HepG2 (cell line): ENCODE measurements around the gene ONECUT2. TPM values are rescaled to one million over a fixed set of nuclear protein-coding genes. Genes with fewer than 3 reads are reported as not detected.

Source experiments
- EEA1 ChIP-seq: sonication (generic); formaldehyde crosslinking; IDR thresholded peaks from 2 replicates; pipeline ENCODE4 v1.5.1; 2020; ENCODE audit warnings: mild to moderate bottlenecking, missing genetic modification reagents, borderline replicate concordance
- HNRNPLL ChIP-seq: fragments of 200-400 bp; formaldehyde crosslinking; IDR thresholded peaks from 2 replicates; pipeline ENCODE4 v1.6.1; 2017; ENCODE audit warnings: mild to moderate bottlenecking, low read depth, low read length; ENCODE audit not compliant: poor library complexity, severe bottlenecking
- MTA1 ChIP-seq: sonication (generic); formaldehyde crosslinking; IDR thresholded peaks from 2 replicates; pipeline ENCODE4 v1.4.0; 2020; ENCODE audit warnings: missing genetic modification reagents, mild to moderate bottlenecking, borderline replicate concordance
- SALL1 ChIP-seq: sonication (generic); formaldehyde crosslinking; IDR thresholded peaks from 2 replicates; pipeline ENCODE4 v1.8.0; 2022; ENCODE audit warnings: mild to moderate bottlenecking, missing genetic modification reagents
- SMAD1 ChIP-seq: sonication (generic); formaldehyde crosslinking; IDR thresholded peaks from 2 replicates; pipeline ENCODE4 v1.4.0; 2020; ENCODE audit warnings: missing genetic modification reagents, low read depth, mild to moderate bottlenecking, borderline replicate concordance
- SP5 ChIP-seq: IDR thresholded peaks from 2 replicates; pipeline ENCODE4 v1.6.1; 2016; ENCODE audit warnings: low read depth, borderline replicate concordance
- ZBTB7B ChIP-seq: sonication (generic); formaldehyde crosslinking; IDR thresholded peaks from 2 replicates; pipeline ENCODE4 v1.4.0; 2020; ENCODE audit warnings: missing genetic modification reagents
- ZNF788 ChIP-seq: sonication (generic); formaldehyde crosslinking; IDR thresholded peaks from 2 replicates; pipeline ENCODE4 v1.5.0; 2020; ENCODE audit warnings: mild to moderate bottlenecking, missing genetic modification reagents, borderline replicate concordance
- ZNF792 ChIP-seq: IDR thresholded peaks from 2 replicates; pipeline ENCODE4 v1.6.1; 2016
- ZNF816 ChIP-seq: sonication (generic); formaldehyde crosslinking; IDR thresholded peaks from 2 replicates; pipeline ENCODE4 v1.8.0; 2022; ENCODE audit warnings: missing genetic modification reagents, mild to moderate bottlenecking, borderline replicate concordance
- polyA plus RNA-seq, 8 experiments: library from polyadenylated mRNA; depleted of rRNA in 3 of 8; stranded (reverse) in 7 of 8; unstranded in 1 of 8; fragments of >200 nt; fragmentation: Illumina TruSeq in 4 of 8; extraction: Trizol in 4 of 8; gene quantifications; 2 replicates each; pipeline versions ENCODE4 v1.2.1 to v1.2.3, GENCODE V29; 2011 to 2016; ENCODE audit warnings: low read depth in 4 of 8, missing spikeins in 1 of 8, mixed read lengths in 1 of 8; ENCODE audit not compliant: insufficient read depth in 1 of 8
- total RNA-seq, 5 experiments: library from RNA; depleted of rRNA; stranded (reverse); fragments of >200 nt; fragmentation: Illumina TruSeq; extraction: Trizol; gene quantifications; 2 replicates each; pipeline ENCODE4 v1.2.3, GENCODE V29; 2016; ENCODE audit warnings: low read depth in 1 of 5
- TF ChIP-seq, protein P1 (sequence below): sonication (generic); formaldehyde crosslinking; IDR thresholded peaks from 2 replicates; pipeline ENCODE4 v1.4.0; 2020; ENCODE audit warnings: mild to moderate bottlenecking, missing genetic modification reagents
- TF ChIP-seq, protein P2 (sequence below): sonication (generic); formaldehyde crosslinking; IDR thresholded peaks from 2 replicates; pipeline ENCODE4 v1.5.0; 2020; ENCODE audit warnings: mild to moderate bottlenecking, missing genetic modification reagents, borderline replicate concordance

ONECUT2 gene
- total and polyA plus RNA-seq, 2 of the 13 experiments (the other 11 are each of a cell fraction or from before 2014, with no cell fraction given), result 3.0 to 3.2 TPM

DNA sequence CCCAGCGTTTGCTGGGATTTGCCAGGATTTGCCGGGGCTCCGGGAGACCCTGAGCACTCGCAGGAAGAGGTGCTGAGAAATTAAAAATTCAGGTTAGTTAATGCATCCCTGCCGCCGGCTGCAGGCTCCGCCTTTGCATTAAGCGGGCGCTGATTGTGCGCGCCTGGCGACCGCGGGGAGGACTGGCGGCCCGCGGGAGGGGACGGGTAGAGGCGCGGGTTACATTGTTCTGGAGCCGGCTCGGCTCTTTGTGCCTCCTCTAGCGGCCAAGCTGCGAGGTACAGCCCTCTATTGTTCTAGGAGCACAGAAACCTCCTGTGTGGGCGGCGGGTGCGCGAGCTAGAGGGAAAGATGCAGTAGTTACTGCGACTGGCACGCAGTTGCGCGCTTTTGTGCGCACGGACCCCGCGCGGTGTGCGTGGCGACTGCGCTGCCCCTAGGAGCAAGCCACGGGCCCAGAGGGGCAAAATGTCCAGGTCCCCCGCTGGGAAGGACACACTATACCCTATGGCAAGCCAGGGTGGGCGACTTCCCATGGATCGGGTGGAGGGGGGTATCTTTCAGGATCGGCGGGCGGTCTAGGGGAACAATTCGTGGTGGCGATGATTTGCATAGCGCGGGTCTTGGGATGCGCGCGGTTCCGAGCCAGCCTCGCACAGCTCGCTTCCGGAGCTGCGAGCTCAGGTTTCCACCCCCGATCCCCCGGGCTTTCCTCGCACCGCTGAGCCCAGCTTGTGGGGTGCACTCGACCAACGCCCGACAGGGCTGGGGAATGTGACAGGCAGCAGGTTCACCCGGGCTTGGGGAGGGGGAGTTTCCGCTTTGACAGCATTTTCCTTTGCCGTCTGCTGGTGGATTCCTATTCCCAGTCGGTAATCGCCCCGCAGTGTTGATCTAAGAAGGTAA, 2.8 kb downstream of the ONECUT2 start (continued):
- TF ChIP-seq MTA1, result no peak
- TF ChIP-seq SMAD1 (CRISPR knock-in tag), result no peak
- peak; percentile 60; the same call in 1 of the 2 replicates for TF ChIP-seq ZNF788
- no peak for TF ChIP-seq ZBTB7B (CRISPR knock-in tag)
- TF ChIP-seq, protein P1, sequence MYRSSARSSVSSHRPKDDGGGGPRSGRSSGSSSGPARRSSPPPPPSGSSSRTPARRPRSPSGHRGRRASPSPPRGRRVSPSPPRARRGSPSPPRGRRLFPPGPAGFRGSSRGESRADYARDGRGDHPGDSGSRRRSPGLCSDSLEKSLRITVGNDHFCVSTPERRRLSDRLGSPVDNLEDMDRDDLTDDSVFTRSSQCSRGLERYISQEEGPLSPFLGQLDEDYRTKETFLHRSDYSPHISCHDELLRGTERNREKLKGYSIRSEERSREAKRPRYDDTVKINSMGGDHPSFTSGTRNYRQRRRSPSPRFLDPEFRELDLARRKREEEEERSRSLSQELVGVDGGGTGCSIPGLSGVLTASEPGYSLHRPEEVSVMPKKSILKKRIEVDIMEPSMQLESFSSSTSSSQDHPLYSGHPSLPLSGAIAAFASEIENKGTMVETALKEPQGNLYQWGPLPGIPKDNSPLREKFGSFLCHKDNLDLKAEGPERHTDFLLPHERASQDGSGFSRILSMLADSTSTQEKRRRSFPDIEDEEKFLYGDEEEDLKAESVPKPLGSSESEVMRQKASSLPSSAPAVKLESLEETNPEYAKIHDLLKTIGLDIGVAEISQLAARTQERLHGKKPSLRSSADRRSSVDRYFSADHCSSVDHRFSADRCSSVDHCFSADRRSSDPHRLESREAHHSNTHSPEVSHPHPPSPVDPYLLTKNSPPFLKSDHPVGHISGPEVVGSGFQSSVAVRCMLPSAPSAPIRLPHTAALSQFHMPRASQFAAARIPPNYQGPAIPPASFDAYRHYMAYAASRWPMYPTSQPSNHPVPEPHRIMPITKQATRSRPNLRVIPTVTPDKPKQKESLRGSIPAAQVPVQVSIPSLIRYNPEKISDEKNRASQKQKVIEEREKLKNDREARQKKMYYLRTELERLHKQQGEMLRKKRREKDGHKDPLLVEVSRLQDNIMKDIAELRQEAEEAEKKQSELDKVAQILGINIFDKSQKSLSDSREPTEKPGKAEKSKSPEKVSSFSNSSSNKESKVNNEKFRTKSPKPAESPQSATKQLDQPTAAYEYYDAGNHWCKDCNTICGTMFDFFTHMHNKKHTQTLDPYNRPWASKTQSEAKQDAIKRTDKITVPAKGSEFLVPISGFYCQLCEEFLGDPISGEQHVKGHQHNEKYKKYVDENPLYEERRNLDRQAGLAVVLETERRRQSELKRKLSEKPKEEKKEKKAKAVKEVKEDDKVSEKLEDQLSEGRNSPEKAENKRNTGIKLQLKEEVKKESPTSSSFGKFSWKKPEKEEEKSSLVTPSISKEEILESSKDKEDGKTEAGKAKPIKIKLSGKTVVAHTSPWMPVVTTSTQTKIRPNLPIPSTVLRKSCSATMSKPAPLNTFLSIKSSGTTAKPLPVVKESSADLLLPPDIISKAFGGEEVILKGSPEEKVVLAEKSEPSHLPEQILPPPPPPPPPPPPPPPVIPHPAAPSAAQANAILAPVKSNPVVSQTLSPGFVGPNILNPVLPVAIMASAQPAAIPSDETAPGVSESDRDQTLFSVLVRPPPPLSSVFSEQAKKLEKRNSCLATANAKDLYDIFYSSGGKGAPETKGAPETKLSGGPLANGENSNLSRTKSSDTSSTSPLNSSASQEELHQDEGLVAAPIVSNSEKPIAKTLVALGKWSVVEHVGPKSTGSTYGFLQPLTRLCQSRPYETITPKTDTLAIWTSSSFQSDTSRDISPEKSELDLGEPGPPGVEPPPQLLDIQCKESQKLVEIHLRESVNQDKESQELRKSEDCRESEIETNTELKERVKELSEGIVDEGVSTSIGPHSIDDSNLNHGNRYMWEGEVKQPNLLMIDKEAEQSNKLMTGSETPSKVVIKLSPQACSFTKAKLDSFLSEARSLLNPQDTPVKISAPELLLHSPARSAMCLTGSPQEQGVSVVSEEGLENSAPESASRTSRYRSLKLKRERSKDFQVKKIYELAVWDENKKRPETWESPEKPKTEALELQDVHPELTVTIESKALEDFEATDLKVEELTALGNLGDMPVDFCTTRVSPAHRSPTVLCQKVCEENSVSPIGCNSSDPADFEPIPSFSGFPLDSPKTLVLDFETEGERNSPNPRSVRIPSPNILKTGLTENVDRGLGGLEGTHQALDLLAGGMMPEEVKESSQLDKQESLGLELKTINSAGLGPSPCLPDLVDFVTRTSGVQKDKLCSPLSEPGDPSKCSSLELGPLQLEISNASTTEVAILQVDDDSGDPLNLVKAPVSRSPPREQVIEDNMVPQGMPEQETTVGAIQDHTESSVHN (CRISPR knock-in tag), result 0 out of 2 replicates have a peak, but pooled peaks have one; percentile 21
- peak; percentile 98 for TF ChIP-seq HNRNPLL
- no peak for TF ChIP-seq ZNF792
- no peak for TF ChIP-seq EEA1 (CRISPR knock-in tag)
- no peak for TF ChIP-seq ZNF816 (CRISPR knock-in tag)
- peak; percentile 78 for TF ChIP-seq SALL1 (CRISPR knock-in tag)
- TF ChIP-seq SP5 (CRISPR knock-in tag), result 0 out of 2 replicates have a peak, but pooled peaks have one; percentile 6
- TF ChIP-seq, protein P2, sequence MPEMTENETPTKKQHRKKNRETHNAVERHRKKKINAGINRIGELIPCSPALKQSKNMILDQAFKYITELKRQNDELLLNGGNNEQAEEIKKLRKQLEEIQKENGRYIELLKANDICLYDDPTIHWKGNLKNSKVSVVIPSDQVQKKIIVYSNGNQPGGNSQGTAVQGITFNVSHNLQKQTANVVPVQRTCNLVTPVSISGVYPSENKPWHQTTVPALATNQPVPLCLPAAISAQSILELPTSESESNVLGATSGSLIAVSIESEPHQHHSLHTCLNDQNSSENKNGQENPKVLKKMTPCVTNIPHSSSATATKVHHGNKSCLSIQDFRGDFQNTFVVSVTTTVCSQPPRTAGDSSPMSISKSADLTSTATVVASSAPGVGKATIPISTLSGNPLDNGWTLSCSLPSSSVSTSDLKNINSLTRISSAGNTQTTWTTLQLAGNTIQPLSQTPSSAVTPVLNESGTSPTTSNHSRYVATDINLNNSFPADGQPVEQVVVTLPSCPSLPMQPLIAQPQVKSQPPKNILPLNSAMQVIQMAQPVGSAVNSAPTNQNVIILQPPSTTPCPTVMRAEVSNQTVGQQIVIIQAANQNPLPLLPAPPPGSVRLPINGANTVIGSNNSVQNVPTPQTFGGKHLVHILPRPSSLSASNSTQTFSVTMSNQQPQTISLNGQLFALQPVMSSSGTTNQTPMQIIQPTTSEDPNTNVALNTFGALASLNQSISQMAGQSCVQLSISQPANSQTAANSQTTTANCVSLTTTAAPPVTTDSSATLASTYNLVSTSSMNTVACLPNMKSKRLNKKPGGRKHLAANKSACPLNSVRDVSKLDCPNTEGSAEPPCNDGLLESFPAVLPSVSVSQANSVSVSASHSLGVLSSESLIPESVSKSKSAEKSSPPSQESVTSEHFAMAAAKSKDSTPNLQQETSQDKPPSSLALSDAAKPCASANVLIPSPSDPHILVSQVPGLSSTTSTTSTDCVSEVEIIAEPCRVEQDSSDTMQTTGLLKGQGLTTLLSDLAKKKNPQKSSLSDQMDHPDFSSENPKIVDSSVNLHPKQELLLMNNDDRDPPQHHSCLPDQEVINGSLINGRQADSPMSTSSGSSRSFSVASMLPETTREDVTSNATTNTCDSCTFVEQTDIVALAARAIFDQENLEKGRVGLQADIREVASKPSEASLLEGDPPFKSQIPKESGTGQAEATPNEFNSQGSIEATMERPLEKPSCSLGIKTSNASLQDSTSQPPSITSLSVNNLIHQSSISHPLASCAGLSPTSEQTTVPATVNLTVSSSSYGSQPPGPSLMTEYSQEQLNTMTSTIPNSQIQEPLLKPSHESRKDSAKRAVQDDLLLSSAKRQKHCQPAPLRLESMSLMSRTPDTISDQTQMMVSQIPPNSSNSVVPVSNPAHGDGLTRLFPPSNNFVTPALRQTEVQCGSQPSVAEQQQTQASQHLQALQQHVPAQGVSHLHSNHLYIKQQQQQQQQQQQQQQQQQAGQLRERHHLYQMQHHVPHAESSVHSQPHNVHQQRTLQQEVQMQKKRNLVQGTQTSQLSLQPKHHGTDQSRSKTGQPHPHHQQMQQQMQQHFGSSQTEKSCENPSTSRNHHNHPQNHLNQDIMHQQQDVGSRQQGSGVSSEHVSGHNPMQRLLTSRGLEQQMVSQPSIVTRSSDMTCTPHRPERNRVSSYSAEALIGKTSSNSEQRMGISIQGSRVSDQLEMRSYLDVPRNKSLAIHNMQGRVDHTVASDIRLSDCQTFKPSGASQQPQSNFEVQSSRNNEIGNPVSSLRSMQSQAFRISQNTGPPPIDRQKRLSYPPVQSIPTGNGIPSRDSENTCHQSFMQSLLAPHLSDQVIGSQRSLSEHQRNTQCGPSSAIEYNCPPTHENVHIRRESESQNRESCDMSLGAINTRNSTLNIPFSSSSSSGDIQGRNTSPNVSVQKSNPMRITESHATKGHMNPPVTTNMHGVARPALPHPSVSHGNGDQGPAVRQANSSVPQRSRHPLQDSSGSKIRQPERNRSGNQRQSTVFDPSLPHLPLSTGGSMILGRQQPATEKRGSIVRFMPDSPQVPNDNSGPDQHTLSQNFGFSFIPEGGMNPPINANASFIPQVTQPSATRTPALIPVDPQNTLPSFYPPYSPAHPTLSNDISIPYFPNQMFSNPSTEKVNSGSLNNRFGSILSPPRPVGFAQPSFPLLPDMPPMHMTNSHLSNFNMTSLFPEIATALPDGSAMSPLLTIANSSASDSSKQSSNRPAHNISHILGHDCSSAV (CRISPR knock-in tag), result no peak
